B cell (primary cell): ENCODE results near the gene EXOC6B. TPM values are rescaled to one million over a fixed set of nuclear protein-coding genes. Genes with fewer than 3 reads are reported as not detected.

Experiments
- ATAC-seq: fragments of 200-7000 bp; cut with Tn5 transposase; one replicate; pipeline ENCODE4 v1.10.0; 2021; ENCODE audit warnings: low read depth, mild to moderate bottlenecking, moderate number of reproducible peaks, moderate library complexity
- CTCF ChIA-PET: fragments of 350-600 bp; sonication (Branson Sonifier 250); formaldehyde crosslinking; loops from one replicate; lab custom pipeline; 2021; ENCODE audit warnings: antibody characterized with exemption, inconsistent platforms; lab: Charles Lee
- POLR2A ChIA-PET: fragments of 350-600 bp; sonication (Branson Sonifier 250); formaldehyde crosslinking; loops from one replicate; lab custom pipeline; 2021; ENCODE audit warnings: antibody characterized with exemption; lab: Charles Lee
- DNase-seq: peaks from one replicate; pipeline ENCODE4 v3.0.0; 2013
- H2AFZ ChIP-seq: 2 replicates; pipeline ENCODE4 v1.6.1; 2012; ENCODE audit warnings: mild to moderate bottlenecking, low read depth, low read length; ENCODE audit not compliant: insufficient read depth, poor library complexity, severe bottlenecking
- H3K27ac ChIP-seq, 2 donors: 1 replicate in 1 of 2; 2 replicates in 1 of 2; pipeline ENCODE4 v1.5.1; 2012 to 2013; ENCODE audit warnings: low read length in 2 of 2, mild to moderate bottlenecking in 2 of 2, moderate library complexity in 1 of 2
- H3K27me3 ChIP-seq, 4 experiments: fragments of 200-600 bp in 1 of 4; sonication (generic) in 1 of 4; replicated peaks in 1 of 4; 1 replicate in 2 of 4; 2 replicates in 2 of 4; pipeline versions ENCODE4 v1.6.1 to v1.7.0; 2013 to 2016; ENCODE audit warnings: low read length in 3 of 4, mild to moderate bottlenecking in 2 of 4, mixed read lengths in 1 of 4, moderate library complexity in 1 of 4; ENCODE audit not compliant: insufficient read depth in 4 of 4, control insufficient read depth in 3 of 4; ENCODE audit errors: control extremely low read depth in 1 of 4
- H3K36me3 ChIP-seq, 2 experiments: replicated peaks in 1 of 2; 1 replicate in 1 of 2; 2 replicates in 1 of 2; pipeline versions ENCODE4 v1.6.1 to v1.7.1; 2013; ENCODE audit warnings: low read length in 1 of 2; ENCODE audit not compliant: insufficient read depth in 2 of 2, control insufficient read depth in 1 of 2; ENCODE audit errors: control extremely low read depth in 1 of 2, extremely low read depth in 1 of 2
- H3K4me1 ChIP-seq, 2 donors: fragments of 200-600 bp in 1 of 2; sonication (generic) in 1 of 2; 1 replicate in 1 of 2; 2 replicates in 1 of 2; pipeline versions ENCODE4 v1.5.1 to v1.6.1; 2013 to 2017; ENCODE audit warnings: low read length in 2 of 2; ENCODE audit not compliant: control insufficient read depth in 2 of 2, insufficient read depth in 2 of 2
- H3K4me2 ChIP-seq: replicated peaks from 2 replicates; pipeline ENCODE3; 2012; ENCODE audit warnings: mild to moderate bottlenecking, low read depth, low read length; ENCODE audit not compliant: poor library complexity, severe bottlenecking
- H3K4me3 ChIP-seq, 5 experiments: fragments of 200-600 bp in 1 of 5; sonication (generic) in 1 of 5; 1 replicate in 3 of 5; 2 replicates in 2 of 5; pipeline versions ENCODE4 v1.5.1 to v1.7.0; 2011 to 2016; ENCODE audit warnings: low read length in 4 of 5, mild to moderate bottlenecking in 4 of 5, low read depth in 2 of 5, control low read depth in 1 of 5, moderate library complexity in 1 of 5; ENCODE audit not compliant: insufficient read depth in 1 of 5; ENCODE audit errors: control extremely low read depth in 1 of 5, extremely low read depth in 1 of 5
- H3K79me2 ChIP-seq: fragments of 200-600 bp; sonication (generic); one replicate; pipeline ENCODE4 v1.6.0; 2016; ENCODE audit warnings: low read length; ENCODE audit not compliant: control insufficient read depth, insufficient read depth
- H3K9ac ChIP-seq: fragments of 200-600 bp; sonication (generic); 2 replicates; pipeline ENCODE4 v1.6.1; 2017; ENCODE audit warnings: mild to moderate bottlenecking, low read length, moderate library complexity
- H3K9me3 ChIP-seq, 3 donors: one replicate each; pipeline versions ENCODE4 v1.6.1 to v1.7.1; 2013; ENCODE audit warnings: low read length in 2 of 3; ENCODE audit not compliant: control insufficient read depth in 2 of 3, insufficient read depth in 1 of 3; ENCODE audit errors: control extremely low read depth in 1 of 3
- H4K20me1 ChIP-seq: 2 replicates; pipeline ENCODE4 v1.6.0; 2012; ENCODE audit warnings: mild to moderate bottlenecking, low read length; ENCODE audit not compliant: insufficient read depth, control insufficient read depth, poor library complexity, severe bottlenecking
- H3K27ac Mint-ChIP-seq: one replicate; pipeline ENCODE4 v1.8.0; 2021; ENCODE audit warnings: mixed read lengths
- H3K27me3 Mint-ChIP-seq: one replicate; pipeline ENCODE4 v1.8.0; 2021; ENCODE audit warnings: mixed read lengths
- H3K4me1 Mint-ChIP-seq: one replicate; pipeline ENCODE4 v1.8.0; 2021; ENCODE audit warnings: mixed read lengths
- H3K4me3 Mint-ChIP-seq: one replicate; pipeline ENCODE4 v1.8.0; 2021; ENCODE audit warnings: mixed read lengths
- H3K9me3 Mint-ChIP-seq: one replicate; pipeline ENCODE4 v1.8.0; 2022; ENCODE audit warnings: mixed read lengths; ENCODE audit not compliant: insufficient read depth
- CTCF ChIP-seq: fragments of 200-600 bp; IDR thresholded peaks from one replicate; pipeline ENCODE4 v1.8.0; 2022; ENCODE audit warnings: antibody characterized with exemption, mild to moderate bottlenecking
- EZH2 ChIP-seq: IDR thresholded peaks from 2 replicates; pipeline ENCODE4 v1.6.1; 2012; ENCODE audit warnings: borderline replicate concordance, low read depth, mild to moderate bottlenecking, moderate library complexity, low read length; ENCODE audit not compliant: insufficient read depth, poor library complexity, severe bottlenecking
- WGBS: methylation state at CpG from one replicate; pipeline ENCODE4 v1.1.5; 2013; ENCODE audit warnings: missing lambda C conversion rate; ENCODE audit not compliant: insufficient coverage; 5-methylcytosine and 5-hydroxymethylcytosine counted together
- intact Hi-C: fragments of 100-400 bp; cut with micrococcal nuclease; formaldehyde crosslinking; loops from one replicate; pipeline ENCODE4 v1.10.0; 2022
- polyA plus RNA-seq: library from polyadenylated mRNA; depleted of rRNA; stranded (reverse); fragments of >200 nt; gene quantifications from 2 replicates; pipeline ENCODE4 v1.2.3, GENCODE V29; 2012
- total RNA-seq, 2 donors: library from RNA; stranded (reverse); fragments of 120-200 nt in 1 of 2; gene quantifications; 1 replicate in 1 of 2; 2 replicates in 1 of 2; pipeline versions ENCODE4 v1.2.3 to v1.2.4, GENCODE V29; 2013 to 2022

Gene EXOC6B
- total and polyA plus RNA-seq, 2 donors (not counting 1 experiment from before 2014, with no cell fraction given) = 4.8 to 22.6 TPM

DNA sequence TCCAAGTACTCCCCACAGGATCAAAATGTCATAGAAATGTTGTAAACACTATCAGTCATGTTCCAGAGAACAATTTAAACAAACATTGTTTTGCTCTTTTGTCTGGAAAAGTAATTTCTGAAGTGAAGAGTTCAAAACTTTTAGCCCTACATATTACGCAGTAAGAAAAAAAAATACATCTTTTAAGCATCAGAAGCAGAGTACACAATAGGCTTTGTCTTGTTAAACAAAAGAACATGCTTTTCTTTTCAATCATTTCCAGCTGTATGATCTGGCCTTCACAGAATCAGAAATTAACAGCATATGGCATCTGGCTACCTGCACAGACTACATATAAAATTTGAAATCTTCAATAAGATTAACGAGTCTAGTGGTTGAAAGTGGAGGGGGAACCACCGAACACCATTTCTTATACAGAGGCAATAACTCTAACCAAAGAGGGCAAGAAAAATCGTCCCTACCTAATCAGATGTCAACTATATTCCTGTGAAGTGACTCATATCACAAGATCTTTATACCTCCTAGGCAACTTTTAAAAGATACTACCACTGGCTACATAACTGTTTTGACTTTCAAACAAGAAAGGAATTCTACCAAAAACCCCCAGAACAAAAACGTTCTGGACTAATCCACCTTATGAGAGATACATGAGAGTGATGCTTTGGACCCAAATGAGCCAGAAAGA is 149.3 kb downstream of the EXOC6B start:
- ChIA-PET POLR2A (no interaction called here), CTCF (no interaction called here)
- H3K9ac ChIP-seq = no peak overlapping the region
- DNase-seq = no peak
- no peak for TF ChIP-seq CTCF
- no peak for TF ChIP-seq EZH2
- ATAC-seq = no peak
- Mint-ChIP-seq H3K4me1 (no peaks in the 10 kb centered on the region), H3K4me3 (no peak overlapping the region), H3K27me3 (no peaks in the 10 kb centered on the region), H3K9me3 (no peaks in the 10 kb centered on the region), H3K27ac (no peak overlapping the region)
- no peaks in the 10 kb centered on the region for H3K79me2 ChIP-seq
- intact Hi-C loops = no loop called here
- no peaks in the 10 kb centered on the region for H4K20me1 ChIP-seq
- H2AFZ ChIP-seq = no peak overlapping the region
- H3K4me2 ChIP-seq = no peak overlapping the region
- H3K27me3 ChIP-seq = no peaks in the 10 kb centered on the region
- no peaks in the 10 kb centered on the region for H3K36me3 ChIP-seq
- no peaks in the 10 kb centered on the region for H3K9me3 ChIP-seq
- 82% methylated on average over 2 of the region's 5 CpGs for WGBS
- no peak overlapping the region for H3K4me3 ChIP-seq
- H3K27ac ChIP-seq = no peak overlapping the region
- H3K4me1 ChIP-seq = no peaks in the 10 kb centered on the region

DNA sequence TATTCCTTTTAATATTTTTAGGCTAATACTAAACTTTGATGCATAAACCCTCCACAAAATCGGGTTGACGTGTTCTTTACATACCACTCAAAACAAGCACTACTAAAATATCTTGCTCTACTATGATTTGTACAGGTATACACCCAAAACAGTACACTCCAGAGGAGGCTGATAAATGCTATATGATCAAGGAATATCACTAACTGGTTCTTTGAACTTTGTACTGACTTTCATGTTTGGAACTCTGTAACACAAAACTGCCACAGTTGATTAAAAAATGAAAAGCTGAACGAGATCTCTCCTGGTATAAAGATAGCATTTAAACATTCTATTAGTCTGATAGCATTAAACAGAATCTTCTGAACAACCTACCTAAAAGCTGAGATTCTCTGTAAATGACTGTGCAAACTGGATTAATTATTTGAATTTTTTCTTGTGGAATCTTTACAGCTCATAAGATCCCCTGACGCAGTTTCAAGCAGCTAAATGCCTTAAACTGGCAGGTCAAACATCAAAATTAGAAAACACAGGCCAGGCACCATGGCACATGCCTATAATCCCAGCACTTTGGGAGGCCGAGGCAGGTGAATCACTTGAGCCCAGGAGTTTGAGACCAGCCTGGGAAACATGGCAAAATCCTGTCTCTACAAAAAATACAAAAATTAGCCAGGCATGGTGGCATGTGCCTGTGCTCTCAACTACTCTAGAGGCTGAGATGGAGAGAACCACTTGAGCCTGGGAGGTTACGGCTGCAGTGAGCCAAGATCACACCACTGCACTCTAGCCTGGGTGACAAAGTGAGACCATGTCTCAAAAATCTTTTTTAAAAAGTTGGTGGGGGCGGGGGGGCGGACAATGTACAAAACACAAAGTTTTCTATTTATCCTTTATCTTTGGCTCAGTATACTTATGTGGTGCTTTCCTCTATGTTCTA is 150.6 kb downstream of the EXOC6B start:
- Histone ChIP-seq H3K4me2 (no peak overlapping the region), H3K9ac (no peak overlapping the region), H4K20me1 (no peaks in the 10 kb centered on the region), H3K4me1 (no peaks in the 10 kb centered on the region), H3K36me3 (no peaks in the 10 kb centered on the region), H3K27ac (no peak overlapping the region), H3K79me2 (no peaks in the 10 kb centered on the region), H3K4me3 (no peak overlapping the region), H2AFZ (no peak overlapping the region), H3K27me3 (no peaks in the 10 kb centered on the region), H3K9me3 (no peaks in the 10 kb centered on the region)
- Mint-ChIP-seq H3K9me3 (no peaks in the 10 kb centered on the region), H3K4me3 (no peak overlapping the region), H3K27ac (no peak overlapping the region), H3K27me3 (no peaks in the 10 kb centered on the region), H3K4me1 (no peaks in the 10 kb centered on the region)
- ChIA-PET CTCF (interaction anchor here (0.7 kb wide), 1 partner anchor 848 kb away, joined by 4 read pairs; no protein-coding TSS in a partner anchor), POLR2A (no interaction called here)
- no peak for TF ChIP-seq CTCF
- intact Hi-C loops = no loop called here
- ATAC-seq (no peak), DNase-seq (no peak)
- WGBS = 90% methylated on average over 3 of the region's 8 CpGs
